Right atrium auricular region (tissue), 2 donors: Measurements from ENCODE around the gene HDHD3. TPM values are rescaled to one million over a fixed set of nuclear protein-coding genes. Genes with fewer than 3 reads are reported as not detected.
A peak's percentile ranks its signal among the peaks of the same experiment; 100 is the strongest.

Source experiments
- DNase-seq: peaks from one replicate; pipeline ENCODE4 v3.0.0-alpha.2; 2019; ENCODE audit warnings: low spot score
- H3K27ac ChIP-seq, 2 donors: fragments of 200-600 bp; sonication (generic); 1 replicate in 1 of 2; 2 replicates in 1 of 2; pipeline ENCODE4 v1.5.1; 2016 to 2019
- H3K27me3 ChIP-seq, 2 donors: fragments of 200-600 bp; sonication (generic); one replicate each; pipeline versions ENCODE4 v1.5.1 to v1.6.0; 2017 to 2019
- H3K36me3 ChIP-seq: fragments of 200-600 bp; sonication (generic); one replicate; pipeline ENCODE4 v1.5.1; 2016
- H3K4me1 ChIP-seq, 2 donors: fragments of 200-600 bp; sonication (generic); one replicate each; pipeline versions ENCODE4 v1.5.1 to v1.6.0; 2017 to 2019
- H3K4me3 ChIP-seq, 2 donors: fragments of 200-600 bp; sonication (generic); 1 replicate in 1 of 2; 2 replicates in 1 of 2; pipeline ENCODE4 v1.5.1; 2017 to 2019; ENCODE audit warnings: mild to moderate bottlenecking in 1 of 2, moderate library complexity in 1 of 2
- H3K9me3 ChIP-seq, 2 donors: fragments of 200-600 bp; sonication (generic); one replicate each; pipeline ENCODE4 v1.5.1; 2019
- CTCF ChIP-seq, 2 donors: fragments of 200-600 bp; sonication (generic); IDR thresholded peaks; one replicate each; pipeline ENCODE4 v1.5.1; 2019; ENCODE audit warnings: antibody characterized with exemption in 2 of 2
- total RNA-seq, 2 donors: library from RNA; depleted of rRNA; stranded (reverse); fragments of >200 nt; gene quantifications; one replicate each; pipeline ENCODE4 v1.1.0, GENCODE V29; 2016

HDHD3 gene
- total RNA-seq, 2 donors from 2014 or later, result 20.0 to 25.6 TPM

GRCh38 chr9:113375057-113376023 lies 1.4 kb downstream of the HDHD3 start:
- Histone ChIP-seq H3K4me3 (peak overlapping the region in 1 of 2 donors; percentile 76), H3K4me1 (peaks cover 0 to 8% of the 10 kb centered on the region in 2 donors), H3K27me3 (no peaks in the 10 kb centered on the region), H3K27ac (no peak overlapping the region), H3K36me3 (peaks cover 20% of the 10 kb centered on the region), H3K9me3 (no peaks in the 10 kb centered on the region)
- no peak for DNase-seq
- no peak for TF ChIP-seq CTCF (IDR thresholded peaks at IDR 0.05)

- TF ChIP-seq CTCF (IDR thresholded peaks at IDR 0.05), result no peak
- no peak overlapping the region for H3K27ac ChIP-seq
- H3K9me3 ChIP-seq, result no peaks in the 10 kb centered on the region
- no peak overlapping the region for H3K4me3 ChIP-seq
- no peaks in the 10 kb centered on the region for H3K27me3 ChIP-seq
- DNase-seq, result no peak
- H3K36me3 ChIP-seq, result peaks cover 20% of the 10 kb centered on the region
- H3K4me1 ChIP-seq, result peaks cover 0 to 8% of the 10 kb centered on the region in 2 donors
Observed at GRCh38 chr9:113373676-113374392, 3.0 kb downstream of the HDHD3 start.

- DNase-seq, result no peak
- no peak overlapping the region for H3K4me3 ChIP-seq
- no peaks in the 10 kb centered on the region for H3K27me3 ChIP-seq
- no peaks in the 10 kb centered on the region for H3K9me3 ChIP-seq
- no peak overlapping the region for H3K27ac ChIP-seq
- peaks cover 0 to 8% of the 10 kb centered on the region in 2 donors for H3K4me1 ChIP-seq
- peaks cover 20% of the 10 kb centered on the region for H3K36me3 ChIP-seq
- no peak for TF ChIP-seq CTCF (IDR thresholded peaks at IDR 0.05)
Observed at GRCh38 chr9:113373256-113373655, 3.5 kb downstream of the HDHD3 start.

GRCh38 chr9:113372059-113372458 lies 4.7 kb downstream of the HDHD3 start:
- TF ChIP-seq CTCF (IDR thresholded peaks at IDR 0.05), result no peak

GRCh38 chr9:113370806-113371325 lies 5.9 kb downstream of the HDHD3 start:
- H3K9me3 ChIP-seq, result no peaks in the 10 kb centered on the region
- no peak for DNase-seq
- peaks cover 20% of the 10 kb centered on the region for H3K36me3 ChIP-seq
- no peaks in the 10 kb centered on the region for H3K27me3 ChIP-seq
- no peak overlapping the region for H3K4me3 ChIP-seq
- H3K4me1 ChIP-seq, result peaks cover 0 to 7% of the 10 kb centered on the region in 2 donors
- no peak overlapping the region for H3K27ac ChIP-seq
- no peak for TF ChIP-seq CTCF (IDR thresholded peaks at IDR 0.05)

More at GRCh38 chr9:113372059-113372458, 4.7 kb downstream of the HDHD3 start:
- no peaks in the 10 kb centered on the region for H3K27me3 ChIP-seq
- DNase-seq, result no peak
- no peak overlapping the region for H3K27ac ChIP-seq
- H3K9me3 ChIP-seq, result no peaks in the 10 kb centered on the region
- H3K4me3 ChIP-seq, result no peak overlapping the region
- peaks cover 0 to 8% of the 10 kb centered on the region in 2 donors for H3K4me1 ChIP-seq
- peaks cover 20% of the 10 kb centered on the region for H3K36me3 ChIP-seq
